BE2C (cell line): ENCODE results near the gene RND2.

Experiments used
- DNase-seq: peaks from one replicate; pipeline ENCODE4 v3.0.0-alpha.2; 2020
- H3K27me3 ChIP-seq: fragments of 250-450 bp; sonication (Bioruptor Pico); 2 replicates; pipeline ENCODE4 v1.5.1; 2020; ENCODE audit warnings: mild to moderate bottlenecking
- H3K36me3 ChIP-seq: fragments of 250-450 bp; sonication (Bioruptor Pico); 2 replicates; pipeline ENCODE4 v1.5.1; 2020; ENCODE audit warnings: mild to moderate bottlenecking
- H3K4me1 ChIP-seq: fragments of 250-450 bp; sonication (Bioruptor Pico); 2 replicates; pipeline ENCODE4 v1.5.1; 2020
- H3K4me3 ChIP-seq: 2 replicates; pipeline ENCODE4 v1.5.1; 2011; ENCODE audit warnings: low read depth, low read length
- H3K9me3 ChIP-seq: fragments of 250-450 bp; sonication (Bioruptor Pico); 2 replicates; pipeline ENCODE4 v1.5.1; 2020
- CTCF ChIP-seq: IDR thresholded peaks from 2 replicates; pipeline ENCODE4 v1.5.1; 2012; ENCODE audit warnings: mild to moderate bottlenecking, low read depth, low read length

The RND2 gene

GRCh38 chr17:42980766-42981397 is 44.1 kb upstream of the RND2 start:
- Histone ChIP-seq H3K27me3 (no peaks in the 10 kb centered on the region), H3K9me3 (no peaks in the 10 kb centered on the region), H3K36me3 (peaks cover 9% of the 10 kb centered on the region), H3K4me3 (peak overlapping the region; percentile 92), H3K4me1 (peaks cover 5% of the 10 kb centered on the region; the same call in 1 of the 2 replicates)
- DNase-seq: peak; percentile 42
- no peak for TF ChIP-seq CTCF

- H3K4me3 ChIP-seq: no peak overlapping the region
- H3K4me1 ChIP-seq: peaks cover 5% of the 10 kb centered on the region; the same call in 1 of the 2 replicates
- no peak for TF ChIP-seq CTCF
- H3K9me3 ChIP-seq: no peaks in the 10 kb centered on the region
- DNase-seq: no peak
- H3K36me3 ChIP-seq: peaks cover 17% of the 10 kb centered on the region
- no peaks in the 10 kb centered on the region for H3K27me3 ChIP-seq
Observed at GRCh38 chr17:42982266-42982665, 42.8 kb upstream of the RND2 start.

GRCh38 chr17:42985225-42985624 is 39.8 kb upstream of the RND2 start:
- no peak for TF ChIP-seq CTCF
- Histone ChIP-seq H3K36me3 (peaks cover 46% of the 10 kb centered on the region), H3K27me3 (no peaks in the 10 kb centered on the region), H3K9me3 (no peaks in the 10 kb centered on the region), H3K4me3 (no peak overlapping the region), H3K4me1 (no peaks in the 10 kb centered on the region)
- DNase-seq: no peak

- peaks cover 81% of the 10 kb centered on the region for H3K36me3 ChIP-seq
- H3K9me3 ChIP-seq: no peaks in the 10 kb centered on the region
- H3K4me3 ChIP-seq: no peak overlapping the region
- H3K27me3 ChIP-seq: no peaks in the 10 kb centered on the region
- H3K4me1 ChIP-seq: no peaks in the 10 kb centered on the region
- DNase-seq: no peak
- TF ChIP-seq CTCF: no peak
Observed at GRCh38 chr17:42989141-42989540, 35.9 kb upstream of the RND2 start.

- Histone ChIP-seq H3K9me3 (no peaks in the 10 kb centered on the region), H3K27me3 (no peaks in the 10 kb centered on the region), H3K36me3 (peaks cover 79% of the 10 kb centered on the region), H3K4me1 (no peaks in the 10 kb centered on the region), H3K4me3 (no peak overlapping the region)
- DNase-seq: no peak
- TF ChIP-seq CTCF: no peak
Observed at GRCh38 chr17:42989726-42990652, 35.0 kb upstream of the RND2 start.

GRCh38 chr17:42991471-42991870 is 33.6 kb upstream of the RND2 start:
- no peak for TF ChIP-seq CTCF
- no peak for DNase-seq
- no peaks in the 10 kb centered on the region for H3K9me3 ChIP-seq
- H3K36me3 ChIP-seq: peaks cover 71% of the 10 kb centered on the region
- no peak overlapping the region for H3K4me3 ChIP-seq
- H3K4me1 ChIP-seq: no peaks in the 10 kb centered on the region
- H3K27me3 ChIP-seq: no peaks in the 10 kb centered on the region
